Osteocyte (in vitro differentiated cells): Measurements from ENCODE around the gene KBTBD13. TPM values are rescaled to one million over a fixed set of nuclear protein-coding genes. Genes with fewer than 3 reads are reported as not detected.
"Not testable (repeated sequence)": the region's sequence is repeated elsewhere in the genome, so short reads cannot be mapped to it uniquely, and the experiment has no call there.

Experiments
- DNase-seq: peaks from one replicate; pipeline ENCODE4 v3.0.0; 2021; ENCODE audit warnings: mixed read lengths; ENCODE audit not compliant: unreplicated experiment; ENCODE audit errors: extremely low spot score
- H3K27ac Mint-ChIP-seq: one replicate; pipeline ENCODE4 v1.8.0; 2021; ENCODE audit warnings: mild to moderate bottlenecking, mixed read lengths; ENCODE audit not compliant: unreplicated experiment
- H3K27me3 Mint-ChIP-seq: one replicate; pipeline ENCODE4 v1.8.0; 2021; ENCODE audit warnings: mixed read lengths; ENCODE audit not compliant: unreplicated experiment
- H3K36me3 Mint-ChIP-seq: one replicate; pipeline ENCODE4 v1.8.0; 2021; ENCODE audit warnings: mixed read lengths; ENCODE audit not compliant: unreplicated experiment
- H3K4me1 Mint-ChIP-seq: one replicate; pipeline ENCODE4 v1.8.0; 2021; ENCODE audit warnings: mixed read lengths; ENCODE audit not compliant: unreplicated experiment
- H3K4me3 Mint-ChIP-seq: one replicate; pipeline ENCODE4 v1.8.0; 2021; ENCODE audit warnings: mild to moderate bottlenecking, moderate library complexity, mixed read lengths; ENCODE audit not compliant: unreplicated experiment
- H3K9me3 Mint-ChIP-seq: one replicate; pipeline ENCODE4 v1.8.0; 2021; ENCODE audit warnings: mixed read lengths; ENCODE audit not compliant: unreplicated experiment
- total RNA-seq: library from RNA; stranded (reverse); gene quantifications from 2 replicates; pipeline ENCODE4 v1.2.1, GENCODE V29; 2021
- TF ChIP-seq, protein P1 (sequence below): fragments of 200-600 bp; sonication (generic); IDR thresholded peaks from 2 replicates; pipeline ENCODE4 v1.5.0; 2021; ENCODE audit warnings: antibody characterized with exemption, mild to moderate bottlenecking, moderate library complexity

Gene KBTBD13
- total RNA-seq, 1 donor from 2014 or later: not detected

DNA sequence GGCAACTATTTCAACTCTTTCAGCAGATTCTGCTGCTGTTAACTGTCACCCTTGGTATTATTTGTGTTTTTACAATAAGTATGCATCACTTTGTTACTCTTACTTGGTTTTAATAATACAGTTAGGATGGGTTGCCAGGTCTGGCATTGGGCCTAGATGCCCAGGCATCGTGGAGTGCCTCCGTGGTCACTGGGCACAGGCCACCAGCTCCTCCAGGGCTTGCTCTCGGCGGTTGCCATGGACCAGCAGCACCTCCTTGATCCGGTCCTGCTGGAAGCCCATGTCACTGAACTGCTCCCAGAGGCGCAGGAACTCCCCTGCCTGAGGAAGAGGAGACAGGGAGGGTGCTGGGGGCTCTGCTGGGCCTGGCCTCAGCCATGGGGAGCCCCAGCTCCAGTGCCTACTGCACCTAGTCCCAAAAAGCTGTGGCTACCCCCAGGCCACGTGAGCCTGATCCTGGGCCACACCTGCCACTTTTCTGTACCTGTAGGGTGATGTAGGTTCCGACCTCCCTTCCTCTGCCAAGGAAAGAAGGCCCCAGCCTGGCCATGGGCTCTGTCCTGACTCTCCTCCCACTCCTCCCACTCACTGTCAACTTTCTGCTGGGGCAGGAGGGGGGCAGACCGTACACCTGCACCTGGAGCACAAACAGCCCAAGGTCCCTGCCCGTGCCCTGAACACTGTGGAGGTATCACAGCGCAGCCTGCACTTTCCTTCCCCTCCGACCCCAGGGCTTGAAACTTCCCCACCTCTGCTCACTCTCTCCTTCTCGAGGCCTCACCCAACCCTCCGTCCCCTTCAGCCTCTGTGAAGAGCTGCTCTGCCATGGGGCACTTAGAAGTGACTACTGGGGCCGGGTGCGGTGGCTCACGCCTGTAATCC lies 16.6 kb downstream of the KBTBD13 start:
- H3K4me1 Mint-ChIP-seq: peaks cover 24% of the 10 kb centered on the region
- no peak overlapping the region for H3K4me3 Mint-ChIP-seq
- TF ChIP-seq, protein P1, sequence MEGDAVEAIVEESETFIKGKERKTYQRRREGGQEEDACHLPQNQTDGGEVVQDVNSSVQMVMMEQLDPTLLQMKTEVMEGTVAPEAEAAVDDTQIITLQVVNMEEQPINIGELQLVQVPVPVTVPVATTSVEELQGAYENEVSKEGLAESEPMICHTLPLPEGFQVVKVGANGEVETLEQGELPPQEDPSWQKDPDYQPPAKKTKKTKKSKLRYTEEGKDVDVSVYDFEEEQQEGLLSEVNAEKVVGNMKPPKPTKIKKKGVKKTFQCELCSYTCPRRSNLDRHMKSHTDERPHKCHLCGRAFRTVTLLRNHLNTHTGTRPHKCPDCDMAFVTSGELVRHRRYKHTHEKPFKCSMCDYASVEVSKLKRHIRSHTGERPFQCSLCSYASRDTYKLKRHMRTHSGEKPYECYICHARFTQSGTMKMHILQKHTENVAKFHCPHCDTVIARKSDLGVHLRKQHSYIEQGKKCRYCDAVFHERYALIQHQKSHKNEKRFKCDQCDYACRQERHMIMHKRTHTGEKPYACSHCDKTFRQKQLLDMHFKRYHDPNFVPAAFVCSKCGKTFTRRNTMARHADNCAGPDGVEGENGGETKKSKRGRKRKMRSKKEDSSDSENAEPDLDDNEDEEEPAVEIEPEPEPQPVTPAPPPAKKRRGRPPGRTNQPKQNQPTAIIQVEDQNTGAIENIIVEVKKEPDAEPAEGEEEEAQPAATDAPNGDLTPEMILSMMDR: no peak
- peaks cover 8% of the 10 kb centered on the region for H3K36me3 Mint-ChIP-seq
- no peak overlapping the region for H3K27ac Mint-ChIP-seq
- no peaks in the 10 kb centered on the region for H3K27me3 Mint-ChIP-seq
- no peaks in the 10 kb centered on the region for H3K9me3 Mint-ChIP-seq
- DNase-seq: no peak

DNA sequence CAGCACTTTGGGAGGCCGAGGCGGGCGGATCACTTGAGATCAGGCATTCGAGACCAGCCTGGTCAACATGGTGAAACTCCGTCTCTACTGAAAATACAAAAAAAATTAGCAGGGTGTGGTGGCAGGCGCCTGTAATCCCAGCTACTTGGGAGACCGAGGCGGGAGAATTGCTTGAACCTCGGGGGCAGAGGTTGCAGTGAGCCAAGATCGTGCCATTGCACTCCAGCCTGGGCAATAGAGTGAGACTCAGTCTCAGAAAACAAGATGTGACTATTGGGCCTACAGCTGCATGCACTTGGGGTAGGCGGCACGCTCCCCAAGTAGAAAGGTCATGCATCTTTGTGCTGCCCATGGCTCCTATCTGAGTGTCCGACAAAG lies 17.2 kb downstream of the KBTBD13 start:
- H3K4me3 Mint-ChIP-seq, H3K27ac Mint-ChIP-seq, H3K9me3 Mint-ChIP-seq, DNase-seq, H3K27me3 Mint-ChIP-seq: not testable (repeated sequence)
- Mint-ChIP-seq H3K4me1 (peaks cover 22% of the 10 kb centered on the region), H3K36me3 (peaks cover 14% of the 10 kb centered on the region)

DNA sequence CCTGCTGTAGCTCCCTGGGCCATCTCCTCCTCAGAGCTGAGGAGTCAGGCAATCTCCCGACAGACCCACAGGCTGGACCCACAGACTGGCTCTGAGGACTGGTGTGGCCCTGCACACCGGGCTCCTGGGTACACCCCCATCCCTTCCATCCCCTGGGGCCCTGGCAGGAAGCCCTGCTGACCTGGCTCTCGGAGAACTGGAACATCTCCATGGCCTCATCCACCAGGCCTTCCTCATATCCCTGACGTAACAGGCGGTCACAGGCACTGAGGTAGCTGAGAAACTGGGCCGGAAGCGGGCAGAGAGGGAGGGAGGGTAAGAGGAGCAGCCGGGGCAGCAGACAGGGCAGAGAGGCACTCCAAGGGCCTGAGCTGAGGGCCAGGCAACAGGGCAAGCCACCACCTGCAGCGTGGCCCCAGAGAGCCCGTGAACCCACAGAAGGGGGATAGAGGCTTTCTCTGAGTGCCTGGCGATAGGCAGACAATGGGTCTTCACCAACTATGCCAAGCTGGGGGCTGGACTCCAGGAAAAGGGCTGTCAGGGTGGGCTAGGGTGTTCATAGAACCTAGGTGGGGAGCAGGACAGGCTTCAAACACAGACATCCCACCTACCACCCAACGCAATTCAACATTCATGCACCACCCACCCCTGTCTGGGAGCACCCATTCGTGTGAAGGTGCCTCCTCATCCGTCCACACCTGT lies 17.9 kb downstream of the KBTBD13 start:
- no peak overlapping the region for H3K4me3 Mint-ChIP-seq
- TF ChIP-seq, protein P1: no peak
- H3K9me3 Mint-ChIP-seq: no peaks in the 10 kb centered on the region
- no peaks in the 10 kb centered on the region for H3K27me3 Mint-ChIP-seq
- no peak overlapping the region for H3K27ac Mint-ChIP-seq
- DNase-seq: no peak
- H3K4me1 Mint-ChIP-seq: peaks cover 22% of the 10 kb centered on the region
- peaks cover 19% of the 10 kb centered on the region for H3K36me3 Mint-ChIP-seq

DNA sequence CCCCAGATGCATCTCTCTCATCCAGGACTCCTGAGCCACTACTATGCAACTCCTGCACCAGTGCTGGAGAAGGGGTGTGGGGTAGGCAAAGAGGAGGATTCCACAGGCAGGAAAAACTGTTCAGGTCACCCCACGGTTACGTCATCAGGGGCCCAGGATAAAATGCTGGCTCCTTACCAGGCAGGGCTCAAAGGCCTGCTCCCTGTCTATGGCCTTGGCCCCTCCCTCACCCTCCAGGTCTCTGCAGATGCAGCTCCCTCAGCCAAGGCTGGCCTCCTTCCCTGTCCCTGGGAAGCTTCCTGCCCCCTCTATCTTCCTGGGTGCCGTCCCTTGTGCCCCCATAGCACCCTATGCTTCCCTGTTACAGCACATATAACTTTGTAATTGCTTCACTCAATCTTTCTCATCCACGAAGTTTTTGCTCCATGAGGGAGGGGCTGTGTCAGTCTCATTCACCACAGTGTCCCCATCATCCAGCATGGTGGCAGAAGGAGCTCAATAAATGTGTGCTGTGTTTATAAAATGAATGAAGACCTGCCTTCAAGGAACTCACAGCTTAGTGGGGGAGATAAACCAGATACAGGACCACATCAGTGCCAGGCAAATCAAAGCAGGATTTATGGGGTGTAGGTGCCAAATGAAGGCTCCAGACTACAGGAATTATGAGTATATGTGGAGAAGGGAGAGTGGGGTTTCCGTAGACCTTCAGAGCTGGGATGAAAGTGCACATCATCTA lies 18.6 kb downstream of the KBTBD13 start:
- H3K36me3 Mint-ChIP-seq: peaks cover 21% of the 10 kb centered on the region
- no peak for DNase-seq

DNA sequence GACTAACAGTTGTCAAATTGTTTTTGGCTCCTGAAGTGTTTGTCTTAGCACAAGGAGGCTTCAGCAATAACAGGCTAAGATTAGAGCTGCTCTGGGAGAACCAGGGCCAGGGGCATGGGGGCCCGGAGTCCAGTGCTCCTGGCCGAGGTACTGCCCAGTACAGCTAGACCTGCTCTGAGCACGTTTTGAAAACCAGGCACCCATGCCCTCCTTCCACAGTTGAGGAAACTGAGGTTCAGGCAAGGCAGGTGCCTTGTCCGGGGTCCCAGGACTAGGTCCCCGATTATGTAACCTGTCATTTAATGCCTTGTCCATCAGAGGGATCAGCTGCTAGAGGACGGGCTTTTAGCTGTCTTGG lies 19.2 kb downstream of the KBTBD13 start:
- no peak for DNase-seq
- Mint-ChIP-seq H3K9me3 (no peaks in the 10 kb centered on the region), H3K27me3 (no peaks in the 10 kb centered on the region), H3K27ac (no peak overlapping the region), H3K4me1 (peaks cover 22% of the 10 kb centered on the region), H3K36me3 (peaks cover 25% of the 10 kb centered on the region), H3K4me3 (no peak overlapping the region)
- TF ChIP-seq, protein P1: no peak

More for the DNA sequence above, 18.6 kb downstream of the KBTBD13 start:
- Mint-ChIP-seq H3K27me3 (no peaks in the 10 kb centered on the region), H3K4me3 (no peak overlapping the region), H3K9me3 (no peaks in the 10 kb centered on the region), H3K4me1 (peaks cover 22% of the 10 kb centered on the region), H3K27ac (no peak overlapping the region)
- TF ChIP-seq, protein P1: no peak
